ENCODE results near the gene CKAP5. TPM values are rescaled to one million over a fixed set of nuclear protein-coding genes. Genes with fewer than 3 reads are reported as not detected.

The CKAP5 gene
- total and polyA plus RNA-seq, 10 donors, result 6.5 to 55.4 (median 38.7) TPM

DNA sequence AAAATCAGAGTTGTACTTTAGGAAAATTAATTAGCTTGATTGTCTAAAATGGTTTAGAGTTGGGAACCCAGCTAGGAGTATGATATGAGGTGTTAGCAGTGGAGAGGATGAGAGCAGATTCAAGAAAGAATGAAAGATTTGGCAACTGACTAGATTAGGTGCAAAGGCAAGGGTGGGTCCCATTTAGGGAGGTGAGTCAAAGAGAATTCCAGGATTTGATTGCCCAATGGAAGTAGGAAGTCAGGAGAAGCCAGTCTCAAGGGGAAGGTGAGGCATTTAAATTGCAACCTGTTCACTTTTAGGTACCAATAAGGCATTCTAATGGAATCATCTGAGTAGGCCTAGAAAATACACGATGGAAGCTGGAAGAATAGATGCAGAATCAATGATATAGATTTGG, 3.6 kb upstream of the CKAP5 start:
- Histone ChIP-seq H3K4me1 (peaks cover 8 to 20% (median 14%) of the 10 kb centered on the region in 6 donors), H3K27ac (no peak overlapping the region), H3K27me3 (replicated peaks in 1 of 7) (no peaks in the 10 kb centered on the region), H3K9me3 (no peaks in the 10 kb centered on the region), H3K36me3 (no peaks in the 10 kb centered on the region), H3K4me3 (no peak overlapping the region)
- intact Hi-C loops (cut with DNase I; ENCODE audit: low total_unique reads), result no loop called here
- WGBS, 5 donors, result 85 to 94% (median 91%) methylated on average over 1 of the region's 1 CpG
- DNase-seq, result no peak
- TF ChIP-seq, protein P1, sequence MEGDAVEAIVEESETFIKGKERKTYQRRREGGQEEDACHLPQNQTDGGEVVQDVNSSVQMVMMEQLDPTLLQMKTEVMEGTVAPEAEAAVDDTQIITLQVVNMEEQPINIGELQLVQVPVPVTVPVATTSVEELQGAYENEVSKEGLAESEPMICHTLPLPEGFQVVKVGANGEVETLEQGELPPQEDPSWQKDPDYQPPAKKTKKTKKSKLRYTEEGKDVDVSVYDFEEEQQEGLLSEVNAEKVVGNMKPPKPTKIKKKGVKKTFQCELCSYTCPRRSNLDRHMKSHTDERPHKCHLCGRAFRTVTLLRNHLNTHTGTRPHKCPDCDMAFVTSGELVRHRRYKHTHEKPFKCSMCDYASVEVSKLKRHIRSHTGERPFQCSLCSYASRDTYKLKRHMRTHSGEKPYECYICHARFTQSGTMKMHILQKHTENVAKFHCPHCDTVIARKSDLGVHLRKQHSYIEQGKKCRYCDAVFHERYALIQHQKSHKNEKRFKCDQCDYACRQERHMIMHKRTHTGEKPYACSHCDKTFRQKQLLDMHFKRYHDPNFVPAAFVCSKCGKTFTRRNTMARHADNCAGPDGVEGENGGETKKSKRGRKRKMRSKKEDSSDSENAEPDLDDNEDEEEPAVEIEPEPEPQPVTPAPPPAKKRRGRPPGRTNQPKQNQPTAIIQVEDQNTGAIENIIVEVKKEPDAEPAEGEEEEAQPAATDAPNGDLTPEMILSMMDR (IDR thresholded peaks at IDR 0.05 in 8 of 11, conservative IDR thresholded peaks at IDR 0.05 in 3 of 11), result no peak
- no peak for TF ChIP-seq POLR2A (IDR thresholded peaks at IDR 0.05)
- TF ChIP-seq POLR2AphosphoS5 (IDR thresholded peaks at IDR 0.05), result no peak

DNA sequence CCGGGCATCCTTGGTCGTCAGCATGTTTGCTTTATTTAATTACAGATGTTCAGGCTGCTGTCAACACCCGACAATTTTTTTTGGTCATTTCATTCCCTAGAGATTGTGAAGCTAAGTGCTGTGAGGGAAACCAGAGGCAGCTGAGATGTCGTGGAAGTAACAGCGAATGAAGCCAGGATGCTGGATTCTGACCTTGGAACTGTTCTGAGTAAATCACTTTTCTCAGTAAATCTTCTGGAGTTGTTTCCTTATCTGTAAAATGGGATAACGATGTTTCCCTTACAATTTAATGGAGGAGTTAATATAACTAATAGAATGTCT, 390 bp upstream of the CKAP5 start:
- Histone ChIP-seq H3K4me3 (peak overlapping the region; percentile 80 to 98 (median 92)), H3K4me1 (peaks cover 12 to 49% (median 26%) of the 10 kb centered on the region in 6 donors), H3K27me3 (replicated peaks in 1 of 7) (no peaks in the 10 kb centered on the region), H3K36me3 (peaks cover 0 to 8% (median 0%) of the 10 kb centered on the region in 6 donors), H3K27ac (peak overlapping the region in 3 of 8 donors; percentile 87 to 89 (median 89)), H3K9me3 (no peaks in the 10 kb centered on the region)
- WGBS, 5 donors, result 12 to 13% (median 12%) methylated on average over 6 of the region's 6 CpGs
- DNase-seq, result no peak
- intact Hi-C loops (cut with DNase I; ENCODE audit: low total_unique reads), result no loop called here
- TF ChIP-seq, protein P1 (IDR thresholded peaks at IDR 0.05 in 8 of 11, conservative IDR thresholded peaks at IDR 0.05 in 3 of 11), result peak in 1 of 11 experiments; percentile 3
- TF ChIP-seq POLR2AphosphoS5 (IDR thresholded peaks at IDR 0.05) (no peak), POLR2A (IDR thresholded peaks at IDR 0.05) (no peak)

DNA sequence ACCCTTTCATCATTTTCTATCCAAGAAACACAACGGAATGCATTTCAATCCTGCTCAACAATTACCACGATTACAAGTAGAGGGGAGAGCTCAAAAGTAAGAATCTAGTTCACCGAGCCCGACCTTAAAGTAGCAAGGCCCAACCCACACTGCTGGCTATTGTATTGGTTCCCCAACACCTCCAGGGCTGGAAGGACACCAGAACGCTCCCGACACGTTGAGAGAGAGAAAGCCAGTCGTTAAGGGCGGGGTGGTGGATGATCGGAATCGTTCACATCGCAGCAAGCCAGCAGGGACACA, 690 bp downstream of the CKAP5 start:
- H3K4me3 ChIP-seq, result peak overlapping the region; percentile 80 to 98 (median 92)
- H3K4me1 ChIP-seq, result peaks cover 12 to 52% (median 26%) of the 10 kb centered on the region in 6 donors
- no peaks in the 10 kb centered on the region for H3K9me3 ChIP-seq
- no peak for DNase-seq
- TF ChIP-seq POLR2A (IDR thresholded peaks at IDR 0.05) (no peak), POLR2AphosphoS5 (IDR thresholded peaks at IDR 0.05) (no peak)
- TF ChIP-seq, protein P1 (IDR thresholded peaks at IDR 0.05 in 8 of 11, conservative IDR thresholded peaks at IDR 0.05 in 3 of 11), result no peak
- 0 to 2% (median 1%) methylated on average over 9 to 12 of the region's 12 CpGs for WGBS, 5 donors
- no peaks in the 10 kb centered on the region for H3K27me3 ChIP-seq (replicated peaks in 1 of 7)
- peak overlapping the region; percentile 70 to 89 (median 86) for H3K27ac ChIP-seq
- H3K36me3 ChIP-seq, result peaks cover 0 to 12% (median 0%) of the 10 kb centered on the region in 6 donors
- intact Hi-C loops (cut with DNase I; ENCODE audit: low total_unique reads), result no loop called here

DNA sequence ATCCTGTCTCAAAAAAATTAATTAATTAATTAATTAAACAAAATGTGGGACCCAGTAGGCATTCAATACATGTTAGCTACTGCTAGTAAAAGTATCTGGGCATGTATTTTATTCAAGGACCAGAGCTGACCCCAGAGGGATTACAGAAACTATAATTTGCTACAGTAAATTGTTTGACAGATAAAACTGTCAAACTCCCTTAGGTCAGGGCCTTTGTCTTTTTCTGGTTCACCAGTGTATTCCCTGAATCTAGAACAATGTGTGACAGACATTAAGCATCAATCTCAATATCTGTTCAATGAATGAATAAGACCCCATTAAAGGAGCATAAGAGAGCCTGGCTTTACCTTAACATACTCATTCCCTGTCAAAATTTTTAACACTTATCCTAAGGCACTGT, 6.0 kb downstream of the CKAP5 start:
- H3K4me3 ChIP-seq, result no peak overlapping the region
- TF ChIP-seq POLR2AphosphoS5 (IDR thresholded peaks at IDR 0.05) (no peak), POLR2A (IDR thresholded peaks at IDR 0.05) (no peak)
- TF ChIP-seq, protein P1 (IDR thresholded peaks at IDR 0.05 in 8 of 11, conservative IDR thresholded peaks at IDR 0.05 in 3 of 11), result no peak
- no peak for DNase-seq
- H3K36me3 ChIP-seq, result peaks cover 0 to 12% (median 0%) of the 10 kb centered on the region in 6 donors
- no peaks in the 10 kb centered on the region for H3K27me3 ChIP-seq (replicated peaks in 1 of 7)
- H3K27ac ChIP-seq, result no peak overlapping the region
- H3K4me1 ChIP-seq, result peaks cover 9 to 74% (median 21%) of the 10 kb centered on the region in 6 donors
- intact Hi-C loops (cut with DNase I; ENCODE audit: low total_unique reads), result no loop called here
- H3K9me3 ChIP-seq, result no peaks in the 10 kb centered on the region
